ENCODE measurements around the gene CRLF3.

- no peak for TF ChIP-seq CTCF (IDR thresholded peaks at IDR 0.05)
- TF ChIP-seq, protein P1, sequence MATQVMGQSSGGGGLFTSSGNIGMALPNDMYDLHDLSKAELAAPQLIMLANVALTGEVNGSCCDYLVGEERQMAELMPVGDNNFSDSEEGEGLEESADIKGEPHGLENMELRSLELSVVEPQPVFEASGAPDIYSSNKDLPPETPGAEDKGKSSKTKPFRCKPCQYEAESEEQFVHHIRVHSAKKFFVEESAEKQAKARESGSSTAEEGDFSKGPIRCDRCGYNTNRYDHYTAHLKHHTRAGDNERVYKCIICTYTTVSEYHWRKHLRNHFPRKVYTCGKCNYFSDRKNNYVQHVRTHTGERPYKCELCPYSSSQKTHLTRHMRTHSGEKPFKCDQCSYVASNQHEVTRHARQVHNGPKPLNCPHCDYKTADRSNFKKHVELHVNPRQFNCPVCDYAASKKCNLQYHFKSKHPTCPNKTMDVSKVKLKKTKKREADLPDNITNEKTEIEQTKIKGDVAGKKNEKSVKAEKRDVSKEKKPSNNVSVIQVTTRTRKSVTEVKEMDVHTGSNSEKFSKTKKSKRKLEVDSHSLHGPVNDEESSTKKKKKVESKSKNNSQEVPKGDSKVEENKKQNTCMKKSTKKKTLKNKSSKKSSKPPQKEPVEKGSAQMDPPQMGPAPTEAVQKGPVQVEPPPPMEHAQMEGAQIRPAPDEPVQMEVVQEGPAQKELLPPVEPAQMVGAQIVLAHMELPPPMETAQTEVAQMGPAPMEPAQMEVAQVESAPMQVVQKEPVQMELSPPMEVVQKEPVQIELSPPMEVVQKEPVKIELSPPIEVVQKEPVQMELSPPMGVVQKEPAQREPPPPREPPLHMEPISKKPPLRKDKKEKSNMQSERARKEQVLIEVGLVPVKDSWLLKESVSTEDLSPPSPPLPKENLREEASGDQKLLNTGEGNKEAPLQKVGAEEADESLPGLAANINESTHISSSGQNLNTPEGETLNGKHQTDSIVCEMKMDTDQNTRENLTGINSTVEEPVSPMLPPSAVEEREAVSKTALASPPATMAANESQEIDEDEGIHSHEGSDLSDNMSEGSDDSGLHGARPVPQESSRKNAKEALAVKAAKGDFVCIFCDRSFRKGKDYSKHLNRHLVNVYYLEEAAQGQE (IDR thresholded peaks at IDR 0.05; ENCODE audit: insufficient read depth in 1 of 2, low read depth in 2 of 2, low read length in 1 of 2), result no peak
- TF ChIP-seq POLR2AphosphoS5 (IDR thresholded peaks at IDR 0.05; ENCODE audit: low read depth, low read length), result no peak
These were observed 4.5 kb upstream of the CRLF3 start for GRCh38 chr17:30829022-30829421.

Measured in Panc1 (cell line).